ENCODE measurements around the gene SPRYD3.
"Not testable (repeated sequence)": the region's sequence is repeated elsewhere in the genome, so short reads cannot be mapped to it uniquely, and the experiment has no call there.

SPRYD3 gene

GRCh38 chr12:53044052-53044581 is 35.1 kb downstream of the SPRYD3 start:
- no peak overlapping the region for H3K27ac ChIP-seq
- TF ChIP-seq CTCF (conservative IDR thresholded peaks at IDR 0.05) (no peak), ZFX (IDR thresholded peaks at IDR 0.05) (no peak)

DNA sequence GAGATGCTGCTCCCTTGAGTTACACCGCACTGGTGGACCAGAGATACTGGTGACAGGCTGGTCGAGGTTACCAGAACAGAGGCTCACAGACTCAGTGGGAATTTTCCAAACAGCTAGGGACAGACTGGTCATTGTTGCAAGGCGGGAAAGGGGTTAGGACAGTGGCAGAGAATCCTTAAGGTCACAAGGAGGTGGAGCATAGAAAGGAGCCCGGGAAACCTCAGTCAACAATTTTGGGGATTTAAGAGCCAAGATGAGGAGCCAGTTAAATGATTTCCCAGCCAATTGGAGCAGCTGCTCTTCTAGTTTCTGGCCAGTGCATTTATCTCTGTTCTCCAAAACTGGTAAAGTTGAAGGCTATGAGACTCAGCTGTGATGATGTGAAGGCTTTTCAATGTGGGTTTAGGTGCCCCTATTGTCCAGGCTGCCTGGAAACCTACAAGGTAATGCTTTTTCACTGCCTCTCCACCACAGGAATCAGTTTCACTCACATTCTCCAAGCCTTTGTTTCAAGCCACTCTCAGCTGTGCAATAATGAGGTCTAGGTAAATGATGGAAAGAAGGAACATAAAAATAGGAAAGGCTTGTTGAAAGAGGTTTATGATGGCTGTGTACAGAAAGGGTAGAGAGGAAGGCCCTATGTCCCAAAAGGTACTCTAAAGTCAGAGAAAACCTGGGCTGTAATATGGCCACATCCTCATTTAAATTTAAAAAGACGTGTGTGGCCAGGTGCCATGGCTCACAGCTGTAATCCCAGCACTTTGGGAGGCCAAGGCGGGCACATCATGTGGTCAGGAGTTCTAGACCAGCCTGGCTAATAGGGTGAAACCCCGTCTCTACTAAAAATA is 36.4 kb downstream of the SPRYD3 start:
- no peak overlapping the region for H3K27ac ChIP-seq
- no peak for TF ChIP-seq ZFX (IDR thresholded peaks at IDR 0.05)
- no peak for TF ChIP-seq CTCF (conservative IDR thresholded peaks at IDR 0.05)

GRCh38 chr12:53039851-53040250 is 39.3 kb downstream of the SPRYD3 start:
- no peak for TF ChIP-seq CTCF (conservative IDR thresholded peaks at IDR 0.05)
- TF ChIP-seq ZFX (IDR thresholded peaks at IDR 0.05): no peak
- no peak overlapping the region for H3K27ac ChIP-seq

DNA sequence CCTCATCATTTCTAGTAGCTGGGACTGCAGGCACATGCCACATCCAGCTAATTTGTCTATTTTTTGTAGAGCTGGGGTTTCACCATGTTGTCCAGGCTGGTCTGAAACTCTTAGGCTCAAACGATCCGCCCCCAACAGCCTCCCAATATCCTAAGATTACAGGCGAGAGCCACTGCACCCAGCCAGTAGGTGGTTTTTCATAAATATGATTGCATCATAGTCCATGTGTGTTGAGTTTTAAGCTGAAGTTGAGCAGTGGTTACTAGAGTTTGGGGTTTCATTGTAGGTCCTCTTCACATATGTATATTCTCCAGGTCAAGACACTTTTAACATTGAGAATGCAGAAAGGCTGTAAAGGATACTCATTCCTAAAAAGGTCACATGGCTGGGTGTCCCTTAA is 42.4 kb downstream of the SPRYD3 start:
- no peak overlapping the region for H3K27ac ChIP-seq
- TF ChIP-seq CTCF (conservative IDR thresholded peaks at IDR 0.05): no peak
- no peak for TF ChIP-seq ZFX (IDR thresholded peaks at IDR 0.05)

DNA sequence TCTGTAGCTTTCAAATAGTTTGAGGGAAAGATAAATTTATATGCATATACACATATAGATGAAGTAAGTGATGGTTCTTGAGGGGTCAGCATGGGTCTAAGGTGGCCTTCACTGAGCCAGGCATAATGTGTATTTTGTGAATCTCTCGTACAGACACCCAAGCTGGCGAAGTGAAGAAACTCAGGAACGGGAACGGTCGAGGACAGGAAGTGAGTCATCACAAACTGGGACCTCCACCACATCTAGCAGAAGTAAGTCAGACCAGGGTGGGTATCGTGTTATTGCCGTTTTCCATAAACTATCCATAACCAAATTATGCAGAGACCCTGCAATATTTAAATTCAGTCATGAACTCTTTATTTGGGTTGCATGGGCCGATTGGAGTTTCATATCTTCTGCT is 44.7 kb downstream of the SPRYD3 start:
- no peak overlapping the region for H3K27ac ChIP-seq
- TF ChIP-seq CTCF (conservative IDR thresholded peaks at IDR 0.05): no peak
- TF ChIP-seq ZFX (IDR thresholded peaks at IDR 0.05): no peak

- not testable (repeated sequence) for H3K27ac ChIP-seq
Observed at GRCh38 chr12:53033832-53034231, 45.4 kb downstream of the SPRYD3 start.

DNA sequence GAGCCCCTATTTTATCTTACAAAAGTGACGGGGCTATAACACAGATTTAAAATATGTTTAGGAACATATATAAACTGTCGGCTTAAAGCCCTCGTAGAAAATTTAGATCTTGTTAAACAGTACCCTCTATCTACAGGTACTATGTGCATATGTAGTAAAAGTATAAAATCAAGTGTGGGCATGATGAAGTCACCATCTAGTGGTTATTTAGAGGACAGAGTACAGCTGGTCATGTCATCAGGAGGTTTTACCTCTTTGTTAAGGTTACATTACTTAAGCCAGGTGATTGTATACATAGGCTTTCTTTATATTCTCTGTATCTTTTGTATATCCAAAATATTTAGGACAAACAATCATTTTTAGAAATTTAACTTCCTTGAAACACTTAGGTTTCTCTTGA is 47.6 kb downstream of the SPRYD3 start:
- TF ChIP-seq CTCF (conservative IDR thresholded peaks at IDR 0.05) (no peak), ZFX (IDR thresholded peaks at IDR 0.05) (no peak)
- H3K27ac ChIP-seq: no peak overlapping the region

- not testable (repeated sequence) for H3K27ac ChIP-seq
Observed at GRCh38 chr12:53027014-53027413, 52.2 kb downstream of the SPRYD3 start.

All from C4-2B (cell line).